IMR-90 (cell line): ENCODE measurements around the gene MCL1. TPM values are rescaled to one million over a fixed set of nuclear protein-coding genes. Genes with fewer than 3 reads are reported as not detected.

Experiments used
- ATAC-seq: fragments of 200-7000 bp; cut with Tn5 transposase; 2 replicates; pipeline ENCODE4 v1.9.1; 2020; ENCODE audit warnings: low read depth, mild to moderate bottlenecking, moderate library complexity
- BruUV-seq: library from RNA; stranded (reverse); fragments of 400-500 nt; replicated peaks from 2 replicates; lab custom pipeline; 2021; lab: Mats Ljungman, UMichigan
- CTCF ChIA-PET: fragments of 300-600 bp; formaldehyde crosslinking; extraction: SDS; loops from one replicate; lab custom pipeline; 2021; ENCODE audit warnings: antibody characterized with exemption; lab: Yijun Ruan, JAX
- POLR2A ChIA-PET: fragments of 300-600 bp; sonication (Branson Sonifier 250); formaldehyde crosslinking; loops from one replicate; lab custom pipeline; 2022; ENCODE audit warnings: antibody characterized with exemption; ENCODE audit not compliant: unreplicated experiment; lab: Charles Lee
- DNase-seq: peaks from one replicate; pipeline ENCODE4 v3.0.0; 2013
- H2AFZ ChIP-seq: replicated peaks from 2 replicates; pipeline ENCODE3; 2013; ENCODE audit warnings: low read length, mild to moderate bottlenecking; ENCODE audit not compliant: poor library complexity
- H2AK5ac ChIP-seq: 2 replicates; pipeline ENCODE4 v1.6.1; 2013; ENCODE audit warnings: low read depth, low read length, inconsistent platforms
- H2AK9ac ChIP-seq: replicated peaks from 2 replicates; pipeline ENCODE3; 2013; ENCODE audit warnings: mild to moderate bottlenecking, low read depth, low read length, moderate library complexity; ENCODE audit not compliant: poor library complexity
- H2BK120ac ChIP-seq: 2 replicates; pipeline ENCODE4 v1.6.1; 2013; ENCODE audit warnings: low read depth, low read length, inconsistent platforms
- H2BK15ac ChIP-seq: 3 replicates; pipeline ENCODE4 v1.6.1; 2013; ENCODE audit warnings: low read depth, low read length, inconsistent platforms
- H2BK20ac ChIP-seq: 2 replicates; pipeline ENCODE4 v1.6.1; 2013; ENCODE audit warnings: low read depth, mild to moderate bottlenecking, inconsistent platforms, low read length, moderate library complexity
- H2BK5ac ChIP-seq: 2 replicates; pipeline ENCODE4 v1.6.1; 2013; ENCODE audit warnings: mild to moderate bottlenecking, low read depth, low read length, inconsistent platforms; ENCODE audit not compliant: poor library complexity, severe bottlenecking
- H3K14ac ChIP-seq: replicated peaks from 2 replicates; pipeline ENCODE4 v1.6.1; 2013; ENCODE audit warnings: low read depth, low read length, inconsistent platforms
- H3K18ac ChIP-seq: 2 replicates; pipeline ENCODE4 v1.6.1; 2013; ENCODE audit warnings: low read depth, low read length, control low read depth
- H3K23ac ChIP-seq: 2 replicates; pipeline ENCODE4 v1.6.1; 2013; ENCODE audit warnings: low read depth, low read length, inconsistent platforms
- H3K27ac ChIP-seq: 2 replicates; pipeline ENCODE4 v1.5.1; 2013; ENCODE audit warnings: mild to moderate bottlenecking, control low read depth, low read length; ENCODE audit not compliant: insufficient read depth
- H3K27me3 ChIP-seq: 2 replicates; pipeline ENCODE4 v1.6.1; 2013; ENCODE audit warnings: low read length; ENCODE audit not compliant: control insufficient read depth, insufficient read depth
- H3K36me3 ChIP-seq: 2 replicates; pipeline ENCODE4 v1.6.1; 2013; ENCODE audit warnings: low read length, mixed read lengths; ENCODE audit not compliant: control insufficient read depth, insufficient read depth
- H3K4ac ChIP-seq: 2 replicates; pipeline ENCODE4 v1.6.1; 2013; ENCODE audit warnings: low read depth, low read length, inconsistent platforms
- H3K4me1 ChIP-seq: 2 replicates; pipeline ENCODE4 v1.6.1; 2013; ENCODE audit warnings: low read length, mixed read lengths; ENCODE audit not compliant: control insufficient read depth, insufficient read depth
- H3K4me2 ChIP-seq: 2 replicates; pipeline ENCODE4 v1.6.1; 2013; ENCODE audit warnings: low read depth, mild to moderate bottlenecking, control low read depth, low read length, moderate library complexity
- H3K4me3 ChIP-seq: 2 replicates; pipeline ENCODE4 v1.5.1; 2013; ENCODE audit warnings: low read depth, mild to moderate bottlenecking, control low read depth, low read length, moderate library complexity; ENCODE audit not compliant: insufficient read depth
- H3K56ac ChIP-seq: 2 replicates; pipeline ENCODE4 v1.6.1; 2013; ENCODE audit warnings: low read length, inconsistent platforms; ENCODE audit not compliant: insufficient read depth; ENCODE audit errors: extremely low read depth
- H3K79me1 ChIP-seq, 2 experiments: 2 replicates each; pipeline ENCODE4 v1.6.1; 2013; ENCODE audit warnings: low read length in 2 of 2, inconsistent platforms in 1 of 2, low read depth in 1 of 2
- H3K9ac ChIP-seq: 2 replicates; pipeline ENCODE4 v1.6.1; 2013; ENCODE audit warnings: low read depth, low read length, control low read depth
- H3K9me1 ChIP-seq: 2 replicates; pipeline ENCODE4 v1.6.1; 2013; ENCODE audit warnings: low read length, inconsistent platforms; ENCODE audit not compliant: insufficient read depth
- H3K9me3 ChIP-seq: 2 replicates; pipeline ENCODE4 v1.6.1; 2013; ENCODE audit warnings: low read length; ENCODE audit not compliant: control insufficient read depth, insufficient read depth
- H4K20me1 ChIP-seq: 2 replicates; pipeline ENCODE4 v1.6.1; 2013; ENCODE audit warnings: low read length, inconsistent platforms; ENCODE audit not compliant: insufficient read depth
- H4K5ac ChIP-seq: 2 replicates; pipeline ENCODE4 v1.6.1; 2013; ENCODE audit warnings: mild to moderate bottlenecking, low read depth, low read length, control low read depth
- H4K8ac ChIP-seq, 2 experiments: 2 replicates each; pipeline ENCODE4 v1.6.1; 2013; ENCODE audit warnings: low read depth in 2 of 2, low read length in 2 of 2, control low read depth in 1 of 2, inconsistent platforms in 1 of 2
- H4K91ac ChIP-seq: 2 replicates; pipeline ENCODE4 v1.6.1; 2013; ENCODE audit warnings: low read depth, low read length, inconsistent platforms; ENCODE audit not compliant: insufficient read depth
- CEBPB ChIP-seq: IDR thresholded peaks from 2 replicates; pipeline ENCODE4 v1.6.1; 2012; ENCODE audit warnings: low read depth, low read length, improper control_type of control experiment
- CHD1 ChIP-seq: IDR thresholded peaks from 2 replicates; pipeline ENCODE4 v1.6.1; 2012; ENCODE audit warnings: low read depth, low read length, improper control_type of control experiment
- CTCF ChIP-seq: conservative IDR thresholded peaks from 2 replicates; pipeline ENCODE4 v1.5.1; 2012; ENCODE audit warnings: mild to moderate bottlenecking, low read depth, low read length, improper control_type of control experiment
- ELK1 ChIP-seq: fragments of 150-350 bp; IDR thresholded peaks from 2 replicates; pipeline ENCODE4 v1.6.1; 2016; ENCODE audit warnings: low read depth, mild to moderate bottlenecking, low read length, moderate library complexity, borderline replicate concordance
- FOS ChIP-seq: fragments of 150-350 bp; IDR thresholded peaks from 2 replicates; pipeline ENCODE4 v1.6.1; 2016; ENCODE audit warnings: low read depth, low read length
- MAFK ChIP-seq: IDR thresholded peaks from 2 replicates; pipeline ENCODE4 v1.6.1; 2012; ENCODE audit warnings: low read depth, low read length, improper control_type of control experiment
- MAZ ChIP-seq: IDR thresholded peaks from 2 replicates; pipeline ENCODE4 v1.6.1; 2012; ENCODE audit warnings: low read depth, mild to moderate bottlenecking, low read length, improper control_type of control experiment, moderate library complexity, borderline replicate concordance
- MXI1 ChIP-seq: IDR thresholded peaks from 2 replicates; pipeline ENCODE4 v1.6.1; 2012; ENCODE audit warnings: low read depth, mild to moderate bottlenecking, low read length, moderate library complexity, borderline replicate concordance
- POLR2A ChIP-seq: IDR thresholded peaks from 2 replicates; pipeline ENCODE4 v1.6.1; 2012; ENCODE audit warnings: mild to moderate bottlenecking, low read depth, low read length
- RCOR1 ChIP-seq: IDR thresholded peaks from 2 replicates; pipeline ENCODE4 v1.6.1; 2012; ENCODE audit warnings: mild to moderate bottlenecking, low read length, improper control_type of control experiment; ENCODE audit not compliant: insufficient replicate concordance
- RFX5 ChIP-seq: IDR thresholded peaks from 2 replicates; pipeline ENCODE4 v1.8.0; 2012; ENCODE audit warnings: low read depth, mild to moderate bottlenecking, low read length, moderate library complexity
- USF2 ChIP-seq: fragments of 150-350 bp; IDR thresholded peaks from 2 replicates; pipeline ENCODE4 v1.6.1; 2017; ENCODE audit warnings: mild to moderate bottlenecking, antibody characterized with exemption, low read length, low read depth
- WGBS, 2 experiments: methylation state at CpG; one replicate each; pipeline versions ENCODE4 v1.1.5 to v1.1.7; 2013; ENCODE audit warnings: missing lambda C conversion rate in 2 of 2; ENCODE audit not compliant: insufficient read length in 1 of 2; ENCODE audit errors: extremely low coverage in 2 of 2; 5-methylcytosine and 5-hydroxymethylcytosine counted together
- dilution Hi-C: fragments of 300-500 bp; cut with HindIII; formaldehyde crosslinking; loops from one replicate; pipeline ENCODE4 v1.14.3; 2018; ENCODE audit warnings: low sequenced_read_pairs; ENCODE audit not compliant: unreplicated experiment
- in situ Hi-C: fragments of 300-500 bp; cut with MboI; formaldehyde crosslinking; loops from 3 replicates; pipeline ENCODE4 v1.14.3; 2019; ENCODE audit warnings: low sequenced_read_pairs, inconsistent platforms, mixed read lengths
- intact Hi-C: fragments of 100-400 bp; cut with micrococcal nuclease; formaldehyde crosslinking; loops from 2 replicates; pipeline ENCODE4 v1.10.0; 2022
- polyA plus RNA-seq, 3 experiments: library from polyadenylated mRNA; depleted of rRNA; stranded (reverse); fragments of >200 nt; gene quantifications; 2 replicates each; pipeline ENCODE4 v1.2.3, GENCODE V29; 2012; ENCODE audit warnings: low replicate concordance in 1 of 3
- total RNA-seq: library from RNA; depleted of rRNA; stranded (reverse); fragments of >200 nt; gene quantifications from 2 replicates; pipeline ENCODE4 v1.2.3, GENCODE V29; 2012

Gene MCL1
- total and polyA plus RNA-seq, 2 of the 4 experiments (the other 2 are of a cell fraction): 79.5 to 142 TPM

- Histone ChIP-seq H3K4me2 (peak overlapping the region; percentile 99; the same call in 1 of the 2 replicates), H3K9me1 (peaks cover 6% of the 10 kb centered on the region; the same call in 1 of the 2 replicates), H3K14ac (peak overlapping the region; percentile 100), H3K9me3 (no peaks in the 10 kb centered on the region), H3K4me3 (peak overlapping the region; percentile 93), H4K91ac (peak overlapping the region; percentile 97), H4K20me1 (peaks cover 59% of the 10 kb centered on the region), H2AK5ac (peak overlapping the region; percentile 97), H2AFZ (peak overlapping the region; percentile 72), H2BK120ac (peak overlapping the region; percentile 49), H2BK20ac (no peak overlapping the region; the same call in 1 of the 2 replicates), H3K56ac (peak overlapping the region; percentile 97), H2AK9ac (peak overlapping the region; percentile 99), H2BK15ac (peak overlapping the region; percentile 38; the same call in 2 of the 3 replicates), H3K18ac (peak overlapping the region; percentile 83), H3K4me1 (peaks cover 9% of the 10 kb centered on the region), H3K36me3 (peaks cover 38% of the 10 kb centered on the region), H4K8ac (peak overlapping the region; percentile 49 to 95), H3K27ac (peak overlapping the region; percentile 89), H3K23ac (peak overlapping the region; percentile 100), H3K79me1 (peaks cover 11 to 21% of the 10 kb centered on the region in 2 experiments; a peak in 3 of 4 replicates), H4K5ac (peak overlapping the region; percentile 50), H3K27me3 (no peaks in the 10 kb centered on the region), H3K4ac (peak overlapping the region; percentile 100), H2BK5ac (peak overlapping the region; percentile 97), H3K9ac (peak overlapping the region; percentile 88)
- ATAC-seq: peak; percentile 1; the same call in 1 of the 2 replicates
- DNase-seq: peak; percentile 91
- BruUV-seq: no TSS peak
- intact Hi-C loops: loop anchor here (2.0 kb wide), 2 partner anchors 32 to 234 kb away; no protein-coding TSS in a partner anchor
- dilution Hi-C loops: no loop called here
- in situ Hi-C loops: loop anchor here (5.0 kb wide), 1 partner anchor 34 kb away; no protein-coding TSS in a partner anchor
- ChIA-PET CTCF (interaction anchor here (1.3 to 3.4 kb wide), 2 partner anchors 14 to 41 kb away, joined by 5 to 8 read pairs; no protein-coding TSS in a partner anchor), POLR2A (interaction anchor here (0.5 to 1.6 kb wide), 15 partner anchors 8 to 430 kb away, joined by 3 to 24 read pairs (median 5); partner anchors contain the start of genes ENSA and PRUNE1)
- WGBS, 2 experiments: 1% methylated on average over 21 of the region's 50 CpGs; no CpG with 5 or more reads in 1 of the 2 experiments
- TF ChIP-seq CEBPB (no peak), MAFK (no peak), FOS (peak; percentile 55), USF2 (peak; percentile 45; the same call in 1 of the 2 replicates), MAZ (0 out of 2 replicates have a peak, but pooled peaks have one; percentile 31), RCOR1 (no peak), ELK1 (no peak), RFX5 (no peak), CTCF (no peak), POLR2A (no peak), CHD1 (peak; percentile 93), MXI1 (0 out of 2 replicates have a peak, but pooled peaks have one; percentile 41)
These were observed 919 bp downstream of the MCL1 start for GRCh38 chr1:150578272-150579109.
